NAMALWA (cell line): ENCODE results near the gene HNRNPM.
"Not testable (repeated sequence)": the region's sequence is repeated elsewhere in the genome, so short reads cannot be mapped to it uniquely, and the experiment has no call there.

ENCODE experiments used
- DNase-seq: peaks from one replicate; pipeline ENCODE4 v3.0.0-alpha.2; 2015; ENCODE audit warnings: low spot score

HNRNPM gene

DNA sequence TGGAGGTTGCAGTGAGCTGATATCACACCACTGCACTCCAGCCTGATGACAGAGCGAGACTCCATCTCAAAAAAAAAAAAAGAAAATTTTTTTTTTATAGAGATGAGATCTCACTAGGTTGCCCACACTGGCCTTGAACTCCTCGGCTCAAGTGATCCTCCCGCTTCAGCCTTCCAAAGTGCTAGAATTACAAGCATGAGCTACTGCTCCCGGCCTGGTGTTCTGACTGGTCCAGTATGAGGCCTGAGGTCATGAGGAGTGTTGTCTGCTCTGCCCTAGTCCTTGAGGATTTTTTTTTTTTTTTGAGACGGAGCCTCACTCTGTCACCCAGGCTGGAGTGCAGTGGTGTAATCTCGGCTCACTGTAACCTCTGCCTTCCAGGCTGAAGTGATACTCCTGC, 19.4 kb upstream of the HNRNPM start:
- not testable (repeated sequence) for DNase-seq

- no peak for DNase-seq
Observed at GRCh38 chr19:8426283-8426682, 18.5 kb upstream of the HNRNPM start.

DNA sequence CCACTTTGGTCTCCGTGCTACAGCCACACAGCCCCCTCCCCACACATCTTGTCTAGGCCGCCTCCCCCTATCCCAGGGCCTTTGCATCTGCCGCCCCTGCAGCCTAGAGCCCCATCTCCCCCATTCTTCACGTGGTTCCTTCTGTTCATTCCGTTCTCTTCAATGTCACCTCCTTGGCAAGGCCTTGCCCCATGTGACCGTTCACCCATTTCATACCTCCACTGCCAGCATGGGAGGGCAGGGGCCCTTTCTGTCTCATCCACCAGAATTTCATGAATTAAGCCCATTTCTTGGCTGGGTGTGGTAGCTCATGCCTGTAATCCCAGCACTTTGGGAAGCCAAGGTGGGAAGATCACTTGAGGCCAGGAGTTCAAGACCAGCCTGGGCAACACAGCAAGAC, 15.7 kb upstream of the HNRNPM start:
- no peak for DNase-seq

GRCh38 chr19:8429826-8430225, 14.9 kb upstream of the HNRNPM start:
- no peak for DNase-seq

- no peak for DNase-seq
Observed at GRCh38 chr19:8430650-8431049, 14.1 kb upstream of the HNRNPM start.

DNA sequence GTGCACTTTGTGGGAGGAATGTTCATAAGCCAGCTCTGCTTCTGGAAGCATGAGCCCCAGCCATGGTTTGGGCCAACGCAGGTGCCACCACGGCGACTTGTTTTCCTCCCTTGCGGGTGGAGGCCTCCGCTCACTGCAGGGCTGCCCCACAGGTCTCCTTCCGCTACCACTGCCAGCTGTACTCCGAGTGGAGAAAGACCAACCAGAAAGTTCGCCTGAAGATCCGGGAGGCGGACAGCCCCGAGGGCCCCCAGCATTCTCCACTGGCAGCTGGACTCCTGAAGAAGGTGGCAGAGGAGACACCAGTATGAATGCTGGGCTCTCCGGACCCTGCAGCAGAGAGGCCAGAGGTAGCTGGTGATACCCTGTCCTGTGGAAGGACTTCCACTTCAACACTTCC, 6.5 kb upstream of the HNRNPM start:
- DNase-seq, result no peak

DNA sequence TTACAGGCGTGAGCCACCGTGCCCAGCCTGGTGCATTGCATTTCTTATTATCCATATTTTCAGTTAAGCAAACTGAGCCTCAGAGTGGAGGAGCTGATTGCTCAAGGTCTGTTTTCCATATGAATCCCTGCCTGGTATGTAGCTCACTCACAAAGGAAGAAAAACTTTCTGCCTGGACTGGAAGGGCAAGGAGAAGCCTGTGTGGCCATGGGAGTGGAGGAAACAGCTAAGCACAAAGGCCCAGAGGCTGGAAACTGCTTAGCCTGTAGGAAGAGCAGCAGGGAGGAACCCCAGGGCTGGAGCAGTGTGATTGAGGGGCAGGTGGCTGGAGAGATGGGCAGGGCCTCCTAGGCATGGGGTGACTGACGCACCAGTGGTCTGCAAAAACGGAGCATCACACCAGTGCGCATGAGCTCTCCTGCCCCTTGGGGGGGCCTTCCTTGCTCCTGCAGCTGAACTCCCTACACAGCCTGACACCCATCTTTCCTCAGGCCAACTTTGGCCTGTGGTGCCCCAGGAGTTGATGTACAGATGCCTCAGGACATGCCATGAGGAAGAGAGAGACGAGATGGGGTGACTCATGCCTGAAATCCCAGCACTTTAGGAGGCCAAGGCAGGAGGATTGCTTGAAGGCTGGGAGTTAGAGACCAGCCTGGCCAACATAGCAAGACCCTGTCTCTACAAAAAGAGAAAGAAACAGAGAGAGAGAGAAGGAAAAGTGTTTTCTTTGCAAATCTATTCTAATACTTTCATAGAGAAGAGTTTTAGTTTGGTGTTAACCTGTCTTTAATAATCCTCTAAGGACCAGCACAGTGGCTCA, 2.8 kb upstream of the HNRNPM start:
- DNase-seq, result no peak

- not testable (repeated sequence) for DNase-seq
Observed at GRCh38 chr19:8444140-8444676, 567 bp upstream of the HNRNPM start.

DNA sequence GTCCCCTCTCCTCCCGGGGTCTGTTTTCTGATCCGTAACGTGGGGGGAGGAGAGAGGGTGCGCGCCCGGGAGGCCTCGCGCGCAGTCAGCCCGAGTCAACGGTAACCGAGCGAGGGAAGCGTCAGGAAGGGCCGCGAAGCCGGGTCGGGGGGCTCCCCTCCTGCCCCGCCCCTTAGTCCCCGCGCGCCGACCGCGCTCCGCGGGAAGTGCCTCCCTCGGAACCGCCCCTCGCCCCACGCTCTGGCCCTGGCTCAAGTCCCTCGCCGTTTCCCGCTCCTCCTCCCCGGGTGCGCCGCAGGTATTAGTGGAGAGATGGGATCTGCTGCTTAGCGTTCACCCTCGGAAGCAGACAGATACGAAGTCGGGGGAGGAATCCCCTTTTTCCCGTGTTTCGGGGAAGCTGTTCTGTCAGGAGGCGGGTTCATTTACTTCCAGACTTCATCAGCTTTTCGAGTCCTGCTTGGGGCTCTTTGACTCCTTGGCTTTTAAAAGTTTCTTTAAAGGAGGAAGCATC, 770 bp downstream of the HNRNPM start:
- peak; percentile 58 for DNase-seq

- no peak for DNase-seq
Observed at GRCh38 chr19:8446061-8446709, 1.4 kb downstream of the HNRNPM start.

GRCh38 chr19:8449830-8450229, 5.1 kb downstream of the HNRNPM start:
- DNase-seq, result no peak

- DNase-seq, result no peak
Observed at GRCh38 chr19:8451377-8451776, 6.6 kb downstream of the HNRNPM start.

DNA sequence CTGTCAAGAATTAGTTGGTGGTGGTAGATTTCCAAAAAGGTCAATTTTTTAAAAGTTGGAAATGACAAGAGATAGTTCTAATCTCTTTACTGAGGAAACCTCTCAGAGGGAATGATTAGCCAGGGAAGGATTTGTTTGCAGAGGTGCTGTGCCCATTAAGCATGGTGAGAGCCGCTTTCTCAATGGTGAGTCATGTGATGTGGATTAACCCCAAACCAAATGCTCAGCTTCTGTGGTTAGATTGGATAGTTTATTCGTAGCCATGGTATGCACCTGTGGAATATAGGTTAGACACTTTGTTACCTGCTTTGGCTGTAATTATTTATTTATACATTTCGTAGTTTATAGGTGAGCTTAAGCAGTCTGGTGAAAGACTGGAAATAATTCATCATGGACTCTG, 7.1 kb downstream of the HNRNPM start:
- no peak for DNase-seq

DNA sequence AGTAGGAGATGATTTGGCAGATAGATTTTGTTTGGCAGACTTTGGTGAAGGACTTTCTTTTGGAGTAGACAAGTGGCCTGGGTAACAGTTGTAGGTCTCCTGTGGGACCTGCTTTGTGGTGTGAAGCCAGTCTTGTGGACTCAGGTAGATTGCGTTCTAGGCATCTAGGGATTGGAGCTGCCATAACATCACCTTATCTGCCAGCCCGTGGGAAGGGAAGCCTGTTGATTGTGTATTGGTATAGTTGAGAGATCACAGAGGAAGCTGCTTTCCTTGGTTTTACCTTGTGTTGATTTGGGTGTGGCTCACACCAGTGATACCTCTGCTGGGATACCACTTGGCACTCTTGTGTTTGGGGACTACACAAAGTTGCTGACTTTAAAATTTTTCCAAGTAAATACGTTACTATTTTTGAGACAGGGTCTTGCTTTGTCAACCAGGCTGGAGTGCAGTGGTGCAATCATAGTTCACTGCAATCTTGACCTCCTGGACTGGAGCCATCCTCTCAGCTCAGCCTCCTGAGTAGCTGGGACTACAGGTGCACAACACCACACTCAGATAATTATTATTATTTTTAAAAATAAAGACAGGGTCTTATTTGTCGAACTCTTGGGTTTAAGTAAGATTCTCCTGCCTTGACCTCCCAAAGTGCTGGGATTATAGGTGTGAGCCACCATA, 7.8 kb downstream of the HNRNPM start:
- no peak for DNase-seq

GRCh38 chr19:8453616-8454015, 8.8 kb downstream of the HNRNPM start:
- DNase-seq, result no peak

DNA sequence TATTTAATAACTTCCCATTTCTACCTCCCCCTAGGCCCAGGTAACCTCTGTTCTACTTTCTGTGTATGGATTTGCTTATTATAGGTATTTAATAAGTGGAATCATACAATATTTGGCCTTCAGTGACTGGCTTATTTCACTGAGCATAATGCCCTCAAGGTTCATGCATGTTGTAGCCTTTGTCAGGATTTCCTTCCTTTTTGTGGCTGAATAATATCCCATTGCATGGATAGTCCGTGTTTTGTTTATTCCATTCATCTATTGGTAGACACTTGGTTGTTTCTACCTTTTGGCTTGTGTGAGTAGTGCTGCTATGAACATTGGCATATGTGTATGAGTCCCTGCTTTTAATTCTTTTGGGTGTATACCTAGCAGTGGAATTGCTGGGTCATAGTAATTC, 9.4 kb downstream of the HNRNPM start:
- DNase-seq, result no peak

- DNase-seq, result no peak
Observed at GRCh38 chr19:8455018-8455417, 10.2 kb downstream of the HNRNPM start.

GRCh38 chr19:8456064-8456463, 11.3 kb downstream of the HNRNPM start:
- no peak for DNase-seq

DNA sequence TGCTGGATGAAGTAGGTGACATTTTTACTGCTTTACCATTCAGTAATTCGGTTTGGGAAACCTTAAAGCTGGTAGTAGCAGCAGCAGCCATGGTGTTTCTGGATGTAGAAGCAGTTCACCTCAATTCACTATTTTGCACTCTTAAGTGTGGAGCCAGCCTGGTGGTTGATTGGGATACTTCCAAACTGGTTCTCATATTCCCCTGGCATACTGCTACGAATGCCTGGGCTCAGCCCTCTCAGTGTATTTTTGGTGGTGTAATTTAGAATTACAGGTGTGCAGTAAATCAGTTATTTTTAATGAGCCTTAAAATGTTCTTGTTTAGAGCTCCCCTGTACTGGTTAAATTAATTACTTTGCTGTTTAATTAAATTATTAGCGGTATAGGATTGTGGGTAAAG, 12.4 kb downstream of the HNRNPM start:
- no peak for DNase-seq

GRCh38 chr19:8457827-8458226, 13.1 kb downstream of the HNRNPM start:
- DNase-seq, result no peak

GRCh38 chr19:8458380-8458779, 13.6 kb downstream of the HNRNPM start:
- no peak for DNase-seq

- no peak for DNase-seq
Observed at GRCh38 chr19:8459095-8459494, 14.3 kb downstream of the HNRNPM start.
